Measurements from ENCODE around the gene DPAGT1.
"Not testable (repeated sequence)": the region's sequence is repeated elsewhere in the genome, so short reads cannot be mapped to it uniquely, and the experiment has no call there.

Gene DPAGT1

GRCh38 chr11:119101759-119102423 lies at the start of gene DPAGT1:
Gene DPAGT1 (minus strand): TSS chr11:119101853. CDS start chr11:119101655, 198 bp downstream.
- DNase-seq, result peak; percentile 71

GRCh38 chr11:119149786-119150275 lies 48.2 kb upstream of the DPAGT1 start:
- DNase-seq, result no peak

- no peak for DNase-seq
These were observed 47.5 kb upstream of the DPAGT1 start, which contains the start of gene ABCG4 for GRCh38 chr11:119149018-119149785. Gene ABCG4 (plus strand): TSS chr11:119149052. CDS start chr11:119149966, 914 bp downstream.

GRCh38 chr11:119148720-119149017 lies 47.0 kb upstream of the DPAGT1 start:
- no peak for DNase-seq

GRCh38 chr11:119147604-119148333 lies 46.1 kb upstream of the DPAGT1 start:
- DNase-seq, result no peak

GRCh38 chr11:119145551-119145950 lies 43.9 kb upstream of the DPAGT1 start:
- no peak for DNase-seq

GRCh38 chr11:119144825-119145486 lies 43.3 kb upstream of the DPAGT1 start:
- DNase-seq, result peak; percentile 37

- not testable (repeated sequence) for DNase-seq
These were observed 37.6 kb upstream of the DPAGT1 start for GRCh38 chr11:119139276-119139675.

- DNase-seq, result no peak
These were observed 32.8 kb upstream of the DPAGT1 start for GRCh38 chr11:119134389-119134978.

GRCh38 chr11:119130662-119131061 lies 29.0 kb upstream of the DPAGT1 start:
- no peak for DNase-seq

- DNase-seq, result no peak
These were observed 25.1 kb upstream of the DPAGT1 start for GRCh38 chr11:119126675-119127268.

- DNase-seq, result no peak
These were observed 24.2 kb upstream of the DPAGT1 start for GRCh38 chr11:119125821-119126220.

GRCh38 chr11:119121811-119122124 lies 20.1 kb upstream of the DPAGT1 start:
- no peak for DNase-seq

- DNase-seq, result peak; percentile 99
These were observed 19.6 kb upstream of the DPAGT1 start, which contains the start of gene HINFP for GRCh38 chr11:119121008-119121810. Gene HINFP (plus strand): TSS chr11:119121580. CDS start chr11:119126945, 5,365 bp downstream.

- no peak for DNase-seq
These were observed 19.0 kb upstream of the DPAGT1 start for GRCh38 chr11:119120639-119121007.

GRCh38 chr11:119118946-119119345 lies 17.3 kb upstream of the DPAGT1 start:
- no peak for DNase-seq

GRCh38 chr11:119118227-119118626 lies 16.6 kb upstream of the DPAGT1 start:
- no peak for DNase-seq

- no peak for DNase-seq
These were observed 15.5 kb upstream of the DPAGT1 start for GRCh38 chr11:119117004-119117706.

- DNase-seq, result no peak
These were observed 14.9 kb upstream of the DPAGT1 start for GRCh38 chr11:119116601-119117000.

- DNase-seq, result no peak
These were observed 14.6 kb upstream of the DPAGT1 start for GRCh38 chr11:119116235-119116594.
